ENCODE data around the gene BRD4.
A peak's percentile ranks its signal among the peaks of the same experiment; 100 is the strongest.

Gene BRD4

GRCh38 chr19:15265214-15265849 is 67.0 kb downstream of the BRD4 start:
- no peak for DNase-seq (ENCODE audit: low spot score)

DNA sequence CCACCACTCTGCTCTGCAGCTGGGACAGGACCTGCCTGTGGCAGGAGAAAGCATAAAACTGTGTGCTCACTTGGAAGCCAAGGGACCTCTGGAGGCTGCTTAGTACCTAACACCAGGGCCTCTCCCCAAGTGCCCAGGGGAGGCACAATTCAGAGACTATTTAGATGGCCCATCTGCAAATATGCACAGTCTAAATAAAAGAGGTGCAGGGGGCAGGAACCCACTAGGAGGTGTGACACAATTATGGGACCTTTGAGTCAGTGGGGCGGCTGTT is 67.5 kb downstream of the BRD4 start:
- DNase-seq (ENCODE audit: low spot score), result no peak

GRCh38 chr19:15264061-15264932 is 68.0 kb downstream of the BRD4 start:
- peak; percentile 42 for DNase-seq (ENCODE audit: low spot score)

GRCh38 chr19:15263361-15263985 is 68.9 kb downstream of the BRD4 start:
- no peak for DNase-seq (ENCODE audit: low spot score)

GRCh38 chr19:15262011-15262410 is 70.3 kb downstream of the BRD4 start:
- no peak for DNase-seq (ENCODE audit: low spot score)

DNA sequence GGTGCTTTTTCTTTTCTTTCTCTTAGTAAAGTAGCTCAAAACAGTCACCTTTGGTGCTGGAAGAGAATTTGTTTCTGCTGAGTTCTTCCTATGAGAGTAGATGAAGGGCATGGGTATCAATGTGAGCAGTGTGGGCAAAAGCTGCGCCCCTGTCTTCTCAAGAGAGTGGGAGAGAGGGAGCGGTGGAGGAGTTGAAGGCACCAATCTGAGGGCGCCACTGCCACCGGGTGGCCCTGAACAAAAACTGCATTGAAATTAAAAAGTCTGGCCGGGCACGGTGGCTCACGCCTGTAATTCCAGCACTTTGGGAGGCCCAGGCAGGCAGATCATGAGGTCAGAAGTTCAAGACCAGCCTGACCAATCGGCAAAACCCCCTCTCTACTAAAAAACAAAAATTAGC is 71.4 kb downstream of the BRD4 start:
- no peak for DNase-seq (ENCODE audit: low spot score)

- no peak for DNase-seq (ENCODE audit: low spot score)
Measured at GRCh38 chr19:15259907-15260306, 72.4 kb downstream of the BRD4 start.

- no peak for DNase-seq (ENCODE audit: low spot score)
Measured at GRCh38 chr19:15257782-15258181, 74.6 kb downstream of the BRD4 start.

DNA sequence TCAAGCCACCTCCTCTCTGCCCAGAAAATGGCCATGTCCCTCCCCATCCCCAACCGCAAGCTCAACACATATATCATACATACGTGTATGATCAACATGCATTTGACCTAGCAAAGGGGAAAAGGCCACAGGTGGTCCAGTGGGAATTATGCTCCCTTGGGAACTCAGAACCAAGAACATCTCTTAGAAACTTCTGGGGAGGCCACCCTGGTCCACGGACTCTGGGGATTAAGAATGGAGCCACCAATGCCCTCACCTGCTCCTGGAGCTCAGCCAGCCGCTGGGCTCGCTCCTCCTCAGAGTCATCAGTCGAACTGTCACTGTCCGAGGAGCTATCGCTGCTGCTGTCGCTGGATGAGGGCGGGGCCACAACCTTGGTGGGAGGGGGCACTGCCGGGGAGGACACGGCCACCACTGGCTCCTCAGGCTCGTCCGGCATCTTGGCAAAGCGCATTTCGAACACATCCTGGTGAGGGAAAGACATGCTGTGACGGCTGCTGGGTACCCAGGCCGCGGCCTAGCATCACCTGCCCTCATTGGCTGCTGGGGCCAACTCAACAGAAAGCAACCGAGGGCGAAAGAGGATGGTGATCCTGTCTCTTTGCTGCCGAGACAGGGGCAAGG is 75.5 kb downstream of the BRD4 start:
- no peak for DNase-seq (ENCODE audit: low spot score)

GRCh38 chr19:15255359-15255990 is 76.9 kb downstream of the BRD4 start:
- no peak for DNase-seq (ENCODE audit: low spot score)

GRCh38 chr19:15254547-15254946 is 77.8 kb downstream of the BRD4 start:
- no peak for DNase-seq (ENCODE audit: low spot score)

DNA sequence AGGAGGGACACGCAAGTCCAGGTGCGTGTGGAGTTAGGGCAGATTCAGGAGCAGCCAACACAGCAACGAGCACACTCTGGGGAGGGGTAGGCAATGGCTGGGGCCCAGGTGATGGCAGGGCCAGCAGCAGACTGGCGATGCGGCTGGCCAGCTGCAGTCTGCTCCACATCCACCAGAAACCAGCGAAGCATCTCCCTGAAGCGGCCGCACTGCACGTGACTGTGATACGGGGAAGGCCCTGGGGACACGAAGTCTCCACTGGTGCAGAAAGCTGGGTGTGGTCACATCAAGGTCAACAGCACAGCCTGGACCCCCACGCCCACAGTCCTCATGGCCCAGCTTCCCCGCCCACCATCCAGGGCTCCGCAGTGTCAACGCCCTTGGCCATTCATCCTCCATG is 78.8 kb downstream of the BRD4 start:
- no peak for DNase-seq (ENCODE audit: low spot score)

DNA sequence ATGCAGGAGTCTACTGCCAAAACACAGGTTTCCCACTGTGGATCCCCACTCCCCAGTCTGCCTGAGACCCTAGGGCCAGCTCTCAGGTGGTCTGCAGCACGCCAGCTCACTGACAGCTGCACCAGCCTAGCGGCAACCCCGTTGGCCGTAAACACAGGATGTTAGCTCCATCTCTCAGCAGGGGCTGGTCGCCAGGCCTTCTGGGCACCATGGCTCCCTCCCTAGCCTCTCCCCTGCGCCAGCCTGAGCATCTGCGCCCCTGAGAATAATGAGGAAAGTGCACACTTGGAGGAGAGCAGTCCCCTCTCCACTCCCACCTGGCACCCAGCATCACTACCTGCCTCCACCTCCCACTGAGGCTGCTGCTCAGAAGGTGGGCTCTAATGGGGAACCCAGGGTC is 79.3 kb downstream of the BRD4 start:
- DNase-seq (ENCODE audit: low spot score), result no peak

GRCh38 chr19:15252398-15253018 is 79.8 kb downstream of the BRD4 start:
- no peak for DNase-seq (ENCODE audit: low spot score)

DNA sequence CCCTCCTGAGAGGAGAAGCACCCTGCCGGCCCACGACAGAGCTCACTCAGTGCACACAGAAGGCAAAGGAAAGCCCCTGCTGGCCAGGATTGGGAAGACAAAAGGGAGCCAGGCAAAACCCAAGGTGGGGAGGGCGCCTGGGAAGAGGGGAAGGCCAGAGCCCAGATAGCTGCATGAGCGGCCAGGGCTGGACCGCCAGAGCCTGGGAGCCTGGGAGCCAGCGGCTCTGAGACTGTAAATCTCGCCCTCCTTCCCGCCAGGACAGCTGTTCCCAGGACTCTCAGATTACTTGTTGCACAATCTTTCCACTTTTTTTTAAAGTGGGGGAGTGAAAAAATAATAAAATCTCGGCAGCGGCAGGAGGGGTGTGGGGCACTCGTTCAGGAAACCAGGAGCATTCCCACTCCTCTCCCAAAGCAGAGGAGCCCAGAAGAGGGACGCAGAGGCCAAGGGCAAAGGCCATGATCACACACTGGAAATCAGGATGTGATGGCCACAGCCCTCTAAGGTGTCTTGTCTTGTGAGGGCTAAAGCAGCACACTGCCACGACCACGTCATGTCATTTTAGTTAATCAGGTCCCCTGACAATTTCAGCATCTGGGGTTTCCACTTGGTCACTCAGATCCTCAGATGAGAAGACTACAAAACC is 80.5 kb downstream of the BRD4 start:
- DNase-seq (ENCODE audit: low spot score), result no peak

- DNase-seq (ENCODE audit: low spot score), result peak; percentile 36
Measured at GRCh38 chr19:15251010-15251748, 81.2 kb downstream of the BRD4 start.

DNA sequence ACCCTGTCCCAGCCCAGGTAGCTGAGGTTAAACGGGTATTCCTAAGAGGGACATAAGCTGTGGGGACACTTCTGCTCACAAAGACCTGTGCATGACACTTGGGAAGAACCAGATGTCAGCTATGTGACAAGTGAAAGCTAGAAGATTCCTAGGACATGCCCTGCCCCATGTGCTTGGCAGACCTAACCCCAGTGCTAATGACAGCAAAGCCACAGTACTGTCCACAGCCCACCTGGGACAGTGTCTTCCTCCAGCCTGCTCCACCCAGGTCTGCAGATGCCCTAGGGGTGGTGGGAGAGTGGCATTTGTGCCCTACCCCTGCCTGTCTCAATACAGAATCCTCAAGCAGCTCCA is 81.7 kb downstream of the BRD4 start:
- no peak for DNase-seq (ENCODE audit: low spot score)

GRCh38 chr19:15249972-15250639 is 82.2 kb downstream of the BRD4 start:
- no peak for DNase-seq (ENCODE audit: low spot score)

GRCh38 chr19:15249528-15249874 is 82.8 kb downstream of the BRD4 start:
- DNase-seq (ENCODE audit: low spot score), result no peak
